SK-N-SH treated with all-trans-retinoic acid at 6 μM for 48 hours (cell line): Measurements from ENCODE around the gene NHSL2.

Experiments
- ATAC-seq: fragments of 200-7000 bp; cut with Tn5 transposase; 3 replicates; pipeline ENCODE4 v1.9.1; 2020; ENCODE audit warnings: mild to moderate bottlenecking, moderate library complexity
- ARNTL ChIP-seq: fragments of 450-650 bp; formaldehyde crosslinking; IDR thresholded peaks from 2 replicates; pipeline ENCODE4 v1.5.0; 2020; ENCODE audit warnings: low read depth, mild to moderate bottlenecking, moderate library complexity, borderline replicate concordance
- BACH2 ChIP-seq: fragments of 250-450 bp; sonication (Bioruptor Pico); IDR thresholded peaks from 2 replicates; pipeline ENCODE4 v1.9.0; 2021; ENCODE audit warnings: mild to moderate bottlenecking, borderline replicate concordance
- CSDC2 ChIP-seq: fragments of 250-450 bp; sonication (Bioruptor Pico); IDR thresholded peaks from 2 replicates; pipeline ENCODE4 v1.5.0; 2020; ENCODE audit warnings: mild to moderate bottlenecking, moderate library complexity
- ESRRG ChIP-seq: fragments of 250-450 bp; sonication (Bioruptor Pico); IDR thresholded peaks from 2 replicates; pipeline ENCODE4 v1.6.1; 2021; ENCODE audit warnings: mild to moderate bottlenecking
- GLIS3 ChIP-seq: fragments of 250-450 bp; sonication (Bioruptor Pico); IDR thresholded peaks from 2 replicates; pipeline ENCODE4 v1.5.0; 2020; ENCODE audit warnings: mild to moderate bottlenecking, moderate library complexity
- ISL1 ChIP-seq: fragments of 250-450 bp; sonication (Bioruptor Pico); IDR thresholded peaks from 2 replicates; pipeline ENCODE4 v2.1.2; 2022; ENCODE audit warnings: mild to moderate bottlenecking, moderate library complexity
- OSR1 ChIP-seq: fragments of 250-450 bp; sonication (Bioruptor Pico); IDR thresholded peaks from 2 replicates; pipeline ENCODE4 v1.8.0; 2022; ENCODE audit warnings: moderate library complexity, mild to moderate bottlenecking, inconsistent platforms
- RARB ChIP-seq: fragments of 250-450 bp; sonication (Bioruptor Pico); IDR thresholded peaks from 2 replicates; pipeline ENCODE4 v1.8.0; 2021; ENCODE audit warnings: mild to moderate bottlenecking, moderate library complexity
- SNAI2 ChIP-seq: fragments of 250-450 bp; sonication (Bioruptor Pico); IDR thresholded peaks from 2 replicates; pipeline ENCODE4 v1.5.0; 2020; ENCODE audit warnings: mild to moderate bottlenecking, moderate library complexity
- TCF4 ChIP-seq: fragments of 250-450 bp; sonication (Bioruptor Pico); IDR thresholded peaks from 2 replicates; pipeline ENCODE4 v1.8.0; 2021; ENCODE audit warnings: mild to moderate bottlenecking, moderate library complexity, borderline replicate concordance
- ZFP3 ChIP-seq: fragments of 250-450 bp; sonication (Bioruptor Pico); IDR thresholded peaks from 2 replicates; pipeline ENCODE4 v1.5.0; 2020; ENCODE audit warnings: mild to moderate bottlenecking, moderate library complexity
- ZFP30 ChIP-seq: fragments of 450-650 bp; formaldehyde crosslinking; IDR thresholded peaks from 2 replicates; pipeline ENCODE4 v1.5.0; 2022; ENCODE audit warnings: mild to moderate bottlenecking, moderate library complexity
- ZNF565 ChIP-seq: fragments of 450-650 bp; formaldehyde crosslinking; conservative IDR thresholded peaks from 2 replicates; pipeline ENCODE4 v1.5.0; 2020; ENCODE audit warnings: low read depth, mild to moderate bottlenecking, moderate library complexity
- ZNF8 ChIP-seq: fragments of 450-650 bp; formaldehyde crosslinking; IDR thresholded peaks from 2 replicates; pipeline ENCODE4 v1.5.0; 2020; ENCODE audit warnings: mild to moderate bottlenecking, moderate library complexity
- TF ChIP-seq, protein P1 (sequence below): fragments of 250-450 bp; sonication (Bioruptor Pico); IDR thresholded peaks from 2 replicates; pipeline ENCODE4 v1.5.1; 2020; ENCODE audit warnings: low read depth, mild to moderate bottlenecking, moderate library complexity
- TF ChIP-seq, protein P2 (sequence below): fragments of 250-450 bp; sonication (Bioruptor Pico); IDR thresholded peaks from 2 replicates; pipeline ENCODE4 v1.8.0; 2020; ENCODE audit warnings: mild to moderate bottlenecking, moderate library complexity, borderline replicate concordance
- TF ChIP-seq, protein P3 (sequence below): fragments of 250-450 bp; sonication (Bioruptor Pico); IDR thresholded peaks from 2 replicates; pipeline ENCODE4 v1.8.0; 2021; ENCODE audit warnings: low read depth, mild to moderate bottlenecking, moderate library complexity, borderline replicate concordance
- TF ChIP-seq, protein P4 (sequence below): fragments of 250-450 bp; sonication (Bioruptor Pico); IDR thresholded peaks from 2 replicates; pipeline ENCODE4 v1.5.0; 2020; ENCODE audit warnings: mild to moderate bottlenecking, moderate library complexity
- TF ChIP-seq, protein P5 (sequence below): fragments of 250-450 bp; sonication (Bioruptor Pico); IDR thresholded peaks from 2 replicates; pipeline ENCODE4 v1.5.1; 2021; ENCODE audit warnings: mild to moderate bottlenecking, moderate library complexity

Gene NHSL2

DNA sequence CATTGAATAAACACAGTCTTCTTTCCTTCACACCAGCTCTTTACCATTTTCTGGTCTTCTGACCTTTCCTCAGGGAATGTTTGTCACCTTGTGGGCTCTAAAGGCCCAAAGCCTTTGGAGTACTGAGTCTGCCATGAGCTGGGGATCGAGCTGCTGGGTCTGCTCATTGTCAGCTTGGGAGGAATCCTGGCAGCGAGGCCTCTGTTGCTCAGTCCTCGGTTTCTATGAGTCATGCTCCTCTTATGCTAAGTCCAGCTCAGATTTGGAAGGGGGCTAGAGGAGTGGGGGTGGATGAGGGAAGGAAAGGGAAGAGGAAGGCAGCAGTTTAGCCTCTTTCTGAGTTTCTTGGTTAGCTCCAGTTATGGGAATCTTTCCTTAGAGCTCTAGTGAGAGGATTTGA, 31.1 kb downstream of the NHSL2 start:
- peak; percentile 65; the same call in 2 of the 3 replicates for ATAC-seq
- TF ChIP-seq TCF4, result no peak
- TF ChIP-seq CSDC2 (CRISPR knock-in tag), result no peak
- no peak for TF ChIP-seq ZFP30 (CRISPR knock-in tag)
- TF ChIP-seq, protein P1, sequence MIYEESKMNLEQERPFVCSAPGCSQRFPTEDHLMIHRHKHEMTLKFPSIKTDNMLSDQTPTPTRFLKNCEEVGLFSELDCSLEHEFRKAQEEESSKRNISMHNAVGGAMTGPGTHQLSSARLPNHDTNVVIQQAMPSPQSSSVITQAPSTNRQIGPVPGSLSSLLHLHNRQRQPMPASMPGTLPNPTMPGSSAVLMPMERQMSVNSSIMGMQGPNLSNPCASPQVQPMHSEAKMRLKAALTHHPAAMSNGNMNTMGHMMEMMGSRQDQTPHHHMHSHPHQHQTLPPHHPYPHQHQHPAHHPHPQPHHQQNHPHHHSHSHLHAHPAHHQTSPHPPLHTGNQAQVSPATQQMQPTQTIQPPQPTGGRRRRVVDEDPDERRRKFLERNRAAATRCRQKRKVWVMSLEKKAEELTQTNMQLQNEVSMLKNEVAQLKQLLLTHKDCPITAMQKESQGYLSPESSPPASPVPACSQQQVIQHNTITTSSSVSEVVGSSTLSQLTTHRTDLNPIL (CRISPR knock-in tag), result no peak
- no peak for TF ChIP-seq RARB (CRISPR knock-in tag)
- no peak for TF ChIP-seq ZFP3

DNA sequence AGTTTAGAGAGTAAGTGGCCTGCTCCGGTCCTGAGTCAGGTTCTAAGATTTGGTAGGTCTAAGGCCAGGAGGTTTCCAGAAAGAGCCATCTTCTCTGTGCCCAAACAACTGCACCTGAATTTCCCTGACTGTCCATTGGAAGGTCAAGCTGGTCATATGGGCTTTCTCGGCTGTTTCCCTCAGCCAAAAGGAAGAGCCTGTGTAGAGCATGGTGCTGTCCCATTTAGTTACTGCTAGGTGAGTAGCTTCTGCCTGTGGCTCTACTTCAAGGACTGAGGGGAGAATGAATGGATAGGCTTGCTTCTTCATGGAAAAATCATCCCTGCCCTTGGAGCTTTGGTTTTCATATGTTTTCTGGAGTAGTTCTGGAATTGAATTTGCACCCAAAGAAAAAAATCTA, 33.7 kb downstream of the NHSL2 start:
- TF ChIP-seq, protein P2, sequence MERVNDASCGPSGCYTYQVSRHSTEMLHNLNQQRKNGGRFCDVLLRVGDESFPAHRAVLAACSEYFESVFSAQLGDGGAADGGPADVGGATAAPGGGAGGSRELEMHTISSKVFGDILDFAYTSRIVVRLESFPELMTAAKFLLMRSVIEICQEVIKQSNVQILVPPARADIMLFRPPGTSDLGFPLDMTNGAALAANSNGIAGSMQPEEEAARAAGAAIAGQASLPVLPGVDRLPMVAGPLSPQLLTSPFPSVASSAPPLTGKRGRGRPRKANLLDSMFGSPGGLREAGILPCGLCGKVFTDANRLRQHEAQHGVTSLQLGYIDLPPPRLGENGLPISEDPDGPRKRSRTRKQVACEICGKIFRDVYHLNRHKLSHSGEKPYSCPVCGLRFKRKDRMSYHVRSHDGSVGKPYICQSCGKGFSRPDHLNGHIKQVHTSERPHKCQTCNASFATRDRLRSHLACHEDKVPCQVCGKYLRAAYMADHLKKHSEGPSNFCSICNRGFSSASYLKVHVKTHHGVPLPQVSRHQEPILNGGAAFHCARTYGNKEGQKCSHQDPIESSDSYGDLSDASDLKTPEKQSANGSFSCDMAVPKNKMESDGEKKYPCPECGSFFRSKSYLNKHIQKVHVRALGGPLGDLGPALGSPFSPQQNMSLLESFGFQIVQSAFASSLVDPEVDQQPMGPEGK, result no peak
- no peak for TF ChIP-seq ARNTL
- no peak for TF ChIP-seq ESRRG (CRISPR knock-in tag)
- TF ChIP-seq, protein P3, sequence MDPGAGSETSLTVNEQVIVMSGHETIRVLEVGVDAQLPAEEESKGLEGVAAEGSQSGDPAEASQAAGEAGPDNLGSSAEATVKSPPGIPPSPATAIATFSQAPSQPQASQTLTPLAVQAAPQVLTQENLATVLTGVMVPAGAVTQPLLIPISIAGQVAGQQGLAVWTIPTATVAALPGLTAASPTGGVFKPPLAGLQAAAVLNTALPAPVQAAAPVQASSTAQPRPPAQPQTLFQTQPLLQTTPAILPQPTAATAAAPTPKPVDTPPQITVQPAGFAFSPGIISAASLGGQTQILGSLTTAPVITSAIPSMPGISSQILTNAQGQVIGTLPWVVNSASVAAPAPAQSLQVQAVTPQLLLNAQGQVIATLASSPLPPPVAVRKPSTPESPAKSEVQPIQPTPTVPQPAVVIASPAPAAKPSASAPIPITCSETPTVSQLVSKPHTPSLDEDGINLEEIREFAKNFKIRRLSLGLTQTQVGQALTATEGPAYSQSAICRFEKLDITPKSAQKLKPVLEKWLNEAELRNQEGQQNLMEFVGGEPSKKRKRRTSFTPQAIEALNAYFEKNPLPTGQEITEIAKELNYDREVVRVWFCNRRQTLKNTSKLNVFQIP (CRISPR knock-in tag), result no peak
- no peak for TF ChIP-seq ZNF565 (CRISPR knock-in tag)
- ATAC-seq, result no peak

DNA sequence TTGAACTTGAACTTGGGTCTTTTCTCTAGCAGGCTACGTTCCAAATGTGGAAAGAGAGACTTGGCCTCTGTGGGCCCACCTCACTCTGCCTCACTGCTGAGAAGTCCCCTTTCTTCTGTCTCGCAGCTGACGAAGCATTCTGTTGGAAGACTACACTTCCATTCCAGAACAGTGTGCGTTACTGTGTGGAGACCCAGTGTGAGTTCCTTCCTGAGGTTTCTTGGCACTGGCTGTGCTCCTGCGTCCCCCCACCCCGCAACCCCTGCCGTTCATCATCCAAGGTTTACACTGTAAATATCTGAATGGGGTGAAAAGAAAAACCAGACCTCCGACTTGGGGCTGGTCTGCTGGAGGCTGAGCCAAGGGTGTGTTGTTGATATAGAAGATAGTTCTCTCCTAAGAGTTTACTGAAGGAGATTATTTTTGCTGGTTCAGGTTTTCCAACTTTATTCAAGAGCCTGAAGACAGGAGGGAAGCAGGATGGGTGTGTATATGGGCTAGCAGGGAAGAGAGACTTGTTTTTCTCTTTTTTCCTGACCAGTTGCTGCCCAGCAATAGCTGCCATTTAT, 34.7 kb downstream of the NHSL2 start:
- no peak for TF ChIP-seq ARNTL
- TF ChIP-seq ZFP3, result no peak
- TF ChIP-seq ESRRG (CRISPR knock-in tag), result no peak
- ATAC-seq, result no peak

DNA sequence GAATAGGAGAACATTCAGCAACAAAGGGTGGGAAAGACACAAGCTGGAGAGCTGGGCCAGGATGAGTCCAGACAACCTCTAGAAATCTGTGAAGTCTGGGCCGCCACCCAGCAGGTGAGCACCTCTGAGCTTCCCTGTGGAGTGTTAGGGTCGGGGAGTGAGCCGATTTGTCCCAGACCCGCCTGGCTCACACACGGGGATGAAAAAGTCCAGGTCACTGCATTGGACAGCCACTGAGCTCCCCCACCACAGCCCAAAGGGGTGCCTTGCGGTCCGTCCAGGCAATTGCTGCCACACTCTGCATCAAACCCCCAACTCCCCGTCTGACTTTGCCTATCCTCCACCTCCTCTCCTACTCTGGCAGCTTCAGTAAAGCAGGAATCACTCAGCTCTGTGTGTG, 38.7 kb downstream of the NHSL2 start:
- no peak for ATAC-seq
- TF ChIP-seq RARB (CRISPR knock-in tag) (no peak), GLIS3 (no peak), BACH2 (CRISPR knock-in tag) (no peak), ESRRG (CRISPR knock-in tag) (no peak), CSDC2 (CRISPR knock-in tag) (no peak), ZFP3 (no peak), SNAI2 (CRISPR knock-in tag) (no peak), ISL1 (CRISPR knock-in tag) (no peak), ZNF8 (CRISPR knock-in tag) (no peak), OSR1 (CRISPR knock-in tag) (no peak), ARNTL (no peak), ZNF565 (CRISPR knock-in tag) (no peak)
- TF ChIP-seq, protein P2, result no peak
- TF ChIP-seq, protein P4, sequence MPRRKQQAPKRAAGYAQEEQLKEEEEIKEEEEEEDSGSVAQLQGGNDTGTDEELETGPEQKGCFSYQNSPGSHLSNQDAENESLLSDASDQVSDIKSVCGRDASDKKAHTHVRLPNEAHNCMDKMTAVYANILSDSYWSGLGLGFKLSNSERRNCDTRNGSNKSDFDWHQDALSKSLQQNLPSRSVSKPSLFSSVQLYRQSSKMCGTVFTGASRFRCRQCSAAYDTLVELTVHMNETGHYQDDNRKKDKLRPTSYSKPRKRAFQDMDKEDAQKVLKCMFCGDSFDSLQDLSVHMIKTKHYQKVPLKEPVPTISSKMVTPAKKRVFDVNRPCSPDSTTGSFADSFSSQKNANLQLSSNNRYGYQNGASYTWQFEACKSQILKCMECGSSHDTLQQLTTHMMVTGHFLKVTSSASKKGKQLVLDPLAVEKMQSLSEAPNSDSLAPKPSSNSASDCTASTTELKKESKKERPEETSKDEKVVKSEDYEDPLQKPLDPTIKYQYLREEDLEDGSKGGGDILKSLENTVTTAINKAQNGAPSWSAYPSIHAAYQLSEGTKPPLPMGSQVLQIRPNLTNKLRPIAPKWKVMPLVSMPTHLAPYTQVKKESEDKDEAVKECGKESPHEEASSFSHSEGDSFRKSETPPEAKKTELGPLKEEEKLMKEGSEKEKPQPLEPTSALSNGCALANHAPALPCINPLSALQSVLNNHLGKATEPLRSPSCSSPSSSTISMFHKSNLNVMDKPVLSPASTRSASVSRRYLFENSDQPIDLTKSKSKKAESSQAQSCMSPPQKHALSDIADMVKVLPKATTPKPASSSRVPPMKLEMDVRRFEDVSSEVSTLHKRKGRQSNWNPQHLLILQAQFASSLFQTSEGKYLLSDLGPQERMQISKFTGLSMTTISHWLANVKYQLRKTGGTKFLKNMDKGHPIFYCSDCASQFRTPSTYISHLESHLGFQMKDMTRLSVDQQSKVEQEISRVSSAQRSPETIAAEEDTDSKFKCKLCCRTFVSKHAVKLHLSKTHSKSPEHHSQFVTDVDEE, result no peak
- TF ChIP-seq, protein P5, sequence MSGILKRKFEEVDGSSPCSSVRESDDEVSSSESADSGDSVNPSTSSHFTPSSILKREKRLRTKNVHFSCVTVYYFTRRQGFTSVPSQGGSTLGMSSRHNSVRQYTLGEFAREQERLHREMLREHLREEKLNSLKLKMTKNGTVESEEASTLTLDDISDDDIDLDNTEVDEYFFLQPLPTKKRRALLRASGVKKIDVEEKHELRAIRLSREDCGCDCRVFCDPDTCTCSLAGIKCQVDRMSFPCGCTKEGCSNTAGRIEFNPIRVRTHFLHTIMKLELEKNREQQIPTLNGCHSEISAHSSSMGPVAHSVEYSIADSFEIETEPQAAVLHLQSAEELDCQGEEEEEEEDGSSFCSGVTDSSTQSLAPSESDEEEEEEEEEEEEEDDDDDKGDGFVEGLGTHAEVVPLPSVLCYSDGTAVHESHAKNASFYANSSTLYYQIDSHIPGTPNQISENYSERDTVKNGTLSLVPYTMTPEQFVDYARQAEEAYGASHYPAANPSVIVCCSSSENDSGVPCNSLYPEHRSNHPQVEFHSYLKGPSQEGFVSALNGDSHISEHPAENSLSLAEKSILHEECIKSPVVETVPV (CRISPR knock-in tag), result no peak
- TF ChIP-seq, protein P1 (CRISPR knock-in tag), result no peak
- TF ChIP-seq, protein P3 (CRISPR knock-in tag), result no peak
